HEK293 (cell line): ENCODE results near the gene TMEM121B.

ENCODE experiments used
- CTCF ChIA-PET: fragments of 350-600 bp; formaldehyde crosslinking; extraction: SDS; loops from one replicate; lab custom pipeline; 2021; ENCODE audit warnings: antibody characterized with exemption; lab: Yijun Ruan, JAX
- POLR2A ChIA-PET: fragments of 300-600 bp; formaldehyde crosslinking; extraction: SDS; loops from one replicate; lab custom pipeline; 2020; ENCODE audit warnings: antibody characterized with exemption, inconsistent platforms; lab: Yijun Ruan, JAX
- H3K27ac ChIP-seq: fragments of 200-500 bp; sonication (Bioruptor generic); 2 replicates; pipeline ENCODE4 v1.5.1; 2014; ENCODE audit warnings: low read depth, low read length, control low read depth, inconsistent platforms; ENCODE audit errors: extremely low read depth
- H3K36me3 ChIP-seq, 2 experiments: fragments of 200-500 bp in 1 of 2; sonication (Bioruptor generic) in 1 of 2; 1 replicate in 1 of 2; 2 replicates in 1 of 2; pipeline ENCODE4 v1.5.1; 2014 to 2017; ENCODE audit warnings: inconsistent platforms in 2 of 2, low read length in 2 of 2; ENCODE audit not compliant: control insufficient read depth in 2 of 2, insufficient read depth in 1 of 2
- H3K4me1 ChIP-seq: fragments of 200-500 bp; sonication (Bioruptor generic); 2 replicates; pipeline ENCODE4 v1.5.1; 2014; ENCODE audit warnings: mild to moderate bottlenecking, low read length, inconsistent platforms; ENCODE audit not compliant: control insufficient read depth, insufficient read depth
- H3K4me3 ChIP-seq: 2 replicates; pipeline ENCODE4 v1.5.1; 2011; ENCODE audit warnings: low read depth, mild to moderate bottlenecking, control low read depth, low read length, moderate library complexity
- H3K9me3 ChIP-seq: fragments of 200-500 bp; sonication (Bioruptor generic); 2 replicates; pipeline ENCODE4 v1.5.1; 2014; ENCODE audit warnings: low read depth, low read length, inconsistent platforms; ENCODE audit not compliant: control insufficient read depth, insufficient read depth
- ATF2 ChIP-seq: fragments of 450-650 bp; formaldehyde crosslinking; IDR thresholded peaks from 2 replicates; pipeline ENCODE4 v1.5.1; 2016; ENCODE audit warnings: missing biosample characterization, missing genetic modification characterization, low read depth
- BCL11A ChIP-seq: fragments of 450-650 bp; formaldehyde crosslinking; IDR thresholded peaks from 2 replicates; pipeline ENCODE4 v1.5.1; 2016; ENCODE audit warnings: low read depth, missing biosample characterization, missing genetic modification characterization
- GLIS1 ChIP-seq: fragments of 450-650 bp; formaldehyde crosslinking; IDR thresholded peaks from 2 replicates; pipeline ENCODE4 v1.5.1; 2016; ENCODE audit warnings: missing biosample characterization, missing genetic modification characterization
- KLF7 ChIP-seq: fragments of 450-650 bp; formaldehyde crosslinking; IDR thresholded peaks from 2 replicates; pipeline ENCODE4 v1.5.1; 2016; ENCODE audit warnings: missing biosample characterization, missing genetic modification characterization, borderline replicate concordance
- PRDM6 ChIP-seq: fragments of 450-650 bp; formaldehyde crosslinking; IDR thresholded peaks from 2 replicates; pipeline ENCODE4 v1.5.1; 2017; ENCODE audit warnings: missing biosample characterization, missing genetic modification characterization
- TSHZ1 ChIP-seq: fragments of 450-650 bp; formaldehyde crosslinking; IDR thresholded peaks from 2 replicates; pipeline ENCODE4 v1.5.1; 2016; ENCODE audit warnings: missing biosample characterization, missing genetic modification characterization, borderline replicate concordance
- ZBTB17 ChIP-seq: fragments of 450-650 bp; formaldehyde crosslinking; IDR thresholded peaks from 2 replicates; pipeline ENCODE4 v1.5.1; 2016; ENCODE audit warnings: missing biosample characterization, missing genetic modification characterization
- ZBTB48 ChIP-seq: fragments of 450-650 bp; formaldehyde crosslinking; IDR thresholded peaks from 2 replicates; pipeline ENCODE4 v1.5.1; 2016; ENCODE audit warnings: missing biosample characterization, missing genetic modification characterization
- ZFHX2 ChIP-seq: fragments of 450-650 bp; formaldehyde crosslinking; conservative IDR thresholded peaks from 2 replicates; pipeline ENCODE4 v1.5.1; 2016; ENCODE audit warnings: missing biosample characterization, missing genetic modification characterization
- ZFP69B ChIP-seq: fragments of 450-650 bp; formaldehyde crosslinking; IDR thresholded peaks from 2 replicates; pipeline ENCODE4 v1.5.1; 2016; ENCODE audit warnings: missing biosample characterization, missing genetic modification characterization
- ZNF202 ChIP-seq: fragments of 450-650 bp; formaldehyde crosslinking; IDR thresholded peaks from 2 replicates; pipeline ENCODE4 v1.5.1; 2016; ENCODE audit warnings: missing biosample characterization, missing genetic modification characterization, borderline replicate concordance
- ZNF221 ChIP-seq: fragments of 450-650 bp; formaldehyde crosslinking; IDR thresholded peaks from 2 replicates; pipeline ENCODE4 v1.5.1; 2017; ENCODE audit warnings: missing biosample characterization, missing genetic modification characterization, borderline replicate concordance
- ZNF223 ChIP-seq: fragments of 450-650 bp; formaldehyde crosslinking; IDR thresholded peaks from 2 replicates; pipeline ENCODE4 v1.5.1; 2016; ENCODE audit warnings: missing biosample characterization, missing genetic modification characterization
- ZNF501 ChIP-seq: fragments of 450-650 bp; formaldehyde crosslinking; IDR thresholded peaks from 2 replicates; pipeline ENCODE4 v1.5.1; 2016; ENCODE audit warnings: missing biosample characterization, missing genetic modification characterization
- ZNF585B ChIP-seq: fragments of 450-650 bp; formaldehyde crosslinking; IDR thresholded peaks from 2 replicates; pipeline ENCODE4 v1.5.1; 2016; ENCODE audit warnings: missing biosample characterization, missing genetic modification characterization
- ZNF600 ChIP-seq: fragments of 450-650 bp; formaldehyde crosslinking; IDR thresholded peaks from 2 replicates; pipeline ENCODE4 v1.5.1; 2016; ENCODE audit warnings: missing biosample characterization, missing genetic modification characterization
- ZNF624 ChIP-seq: fragments of 450-650 bp; formaldehyde crosslinking; IDR thresholded peaks from 2 replicates; pipeline ENCODE4 v1.5.1; 2017; ENCODE audit warnings: missing biosample characterization, missing genetic modification characterization
- ZNF626 ChIP-seq: fragments of 450-650 bp; sonication (Bioruptor Pico); formaldehyde crosslinking; IDR thresholded peaks from 2 replicates; pipeline ENCODE4 v1.5.1; 2018; ENCODE audit warnings: missing biosample characterization, missing genetic modification characterization, inconsistent platforms
- ZNF658 ChIP-seq: fragments of 450-650 bp; formaldehyde crosslinking; IDR thresholded peaks from 2 replicates; pipeline ENCODE4; 2016; ENCODE audit warnings: missing biosample characterization, missing genetic modification characterization
- ZNF670 ChIP-seq: fragments of 450-650 bp; formaldehyde crosslinking; IDR thresholded peaks from 2 replicates; pipeline ENCODE4 v1.5.1; 2016; ENCODE audit warnings: missing biosample characterization, missing genetic modification characterization, low read depth
- ZNF707 ChIP-seq: fragments of 450-650 bp; formaldehyde crosslinking; IDR thresholded peaks from 2 replicates; pipeline ENCODE4 v1.5.1; 2016; ENCODE audit warnings: missing biosample characterization, missing genetic modification characterization
- ZNF768 ChIP-seq: fragments of 450-650 bp; formaldehyde crosslinking; IDR thresholded peaks from 2 replicates; pipeline ENCODE4 v1.5.1; 2018; ENCODE audit warnings: missing biosample characterization, mild to moderate bottlenecking, missing genetic modification characterization
- ZNF776 ChIP-seq: fragments of 450-650 bp; formaldehyde crosslinking; IDR thresholded peaks from 2 replicates; pipeline ENCODE4 v1.5.0; 2017; ENCODE audit warnings: missing biosample characterization, missing genetic modification characterization, borderline replicate concordance
- TF ChIP-seq, protein P1 (sequence below): fragments of 450-650 bp; formaldehyde crosslinking; IDR thresholded peaks from 2 replicates; pipeline ENCODE4 v1.5.0; 2017; ENCODE audit warnings: missing biosample characterization, missing genetic modification characterization, borderline replicate concordance
- TF ChIP-seq, protein P2 (sequence below): fragments of 450-650 bp; formaldehyde crosslinking; IDR thresholded peaks from 2 replicates; pipeline ENCODE4 v1.5.1; 2016; ENCODE audit warnings: missing biosample characterization, missing genetic modification characterization
- TF ChIP-seq, protein P3 (sequence below): fragments of 450-650 bp; formaldehyde crosslinking; IDR thresholded peaks from 2 replicates; pipeline ENCODE4 v1.5.1; 2016; ENCODE audit warnings: missing biosample characterization, missing genetic modification characterization

The TMEM121B gene

GRCh38 chr22:17097062-17097461 lies 24.1 kb downstream of the TMEM121B start (continued):
- no peak for TF ChIP-seq ZNF624 (tag by site-specific recombination)
- TF ChIP-seq, protein P1, sequence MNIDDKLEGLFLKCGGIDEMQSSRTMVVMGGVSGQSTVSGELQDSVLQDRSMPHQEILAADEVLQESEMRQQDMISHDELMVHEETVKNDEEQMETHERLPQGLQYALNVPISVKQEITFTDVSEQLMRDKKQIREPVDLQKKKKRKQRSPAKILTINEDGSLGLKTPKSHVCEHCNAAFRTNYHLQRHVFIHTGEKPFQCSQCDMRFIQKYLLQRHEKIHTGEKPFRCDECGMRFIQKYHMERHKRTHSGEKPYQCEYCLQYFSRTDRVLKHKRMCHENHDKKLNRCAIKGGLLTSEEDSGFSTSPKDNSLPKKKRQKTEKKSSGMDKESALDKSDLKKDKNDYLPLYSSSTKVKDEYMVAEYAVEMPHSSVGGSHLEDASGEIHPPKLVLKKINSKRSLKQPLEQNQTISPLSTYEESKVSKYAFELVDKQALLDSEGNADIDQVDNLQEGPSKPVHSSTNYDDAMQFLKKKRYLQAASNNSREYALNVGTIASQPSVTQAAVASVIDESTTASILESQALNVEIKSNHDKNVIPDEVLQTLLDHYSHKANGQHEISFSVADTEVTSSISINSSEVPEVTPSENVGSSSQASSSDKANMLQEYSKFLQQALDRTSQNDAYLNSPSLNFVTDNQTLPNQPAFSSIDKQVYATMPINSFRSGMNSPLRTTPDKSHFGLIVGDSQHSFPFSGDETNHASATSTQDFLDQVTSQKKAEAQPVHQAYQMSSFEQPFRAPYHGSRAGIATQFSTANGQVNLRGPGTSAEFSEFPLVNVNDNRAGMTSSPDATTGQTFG (tag by site-specific recombination), result no peak
- no peak for TF ChIP-seq GLIS1
- no peak for TF ChIP-seq ZNF223 (tag by site-specific recombination)
- TF ChIP-seq ZNF670 (tag by site-specific recombination), result no peak
- no peak for TF ChIP-seq ZNF626
- no peak for TF ChIP-seq ATF2
- no peak for TF ChIP-seq ZNF202 (tag by site-specific recombination)
- TF ChIP-seq ZNF776, result no peak
- no peak for TF ChIP-seq ZNF768 (tag by site-specific recombination)
- TF ChIP-seq, protein P2, sequence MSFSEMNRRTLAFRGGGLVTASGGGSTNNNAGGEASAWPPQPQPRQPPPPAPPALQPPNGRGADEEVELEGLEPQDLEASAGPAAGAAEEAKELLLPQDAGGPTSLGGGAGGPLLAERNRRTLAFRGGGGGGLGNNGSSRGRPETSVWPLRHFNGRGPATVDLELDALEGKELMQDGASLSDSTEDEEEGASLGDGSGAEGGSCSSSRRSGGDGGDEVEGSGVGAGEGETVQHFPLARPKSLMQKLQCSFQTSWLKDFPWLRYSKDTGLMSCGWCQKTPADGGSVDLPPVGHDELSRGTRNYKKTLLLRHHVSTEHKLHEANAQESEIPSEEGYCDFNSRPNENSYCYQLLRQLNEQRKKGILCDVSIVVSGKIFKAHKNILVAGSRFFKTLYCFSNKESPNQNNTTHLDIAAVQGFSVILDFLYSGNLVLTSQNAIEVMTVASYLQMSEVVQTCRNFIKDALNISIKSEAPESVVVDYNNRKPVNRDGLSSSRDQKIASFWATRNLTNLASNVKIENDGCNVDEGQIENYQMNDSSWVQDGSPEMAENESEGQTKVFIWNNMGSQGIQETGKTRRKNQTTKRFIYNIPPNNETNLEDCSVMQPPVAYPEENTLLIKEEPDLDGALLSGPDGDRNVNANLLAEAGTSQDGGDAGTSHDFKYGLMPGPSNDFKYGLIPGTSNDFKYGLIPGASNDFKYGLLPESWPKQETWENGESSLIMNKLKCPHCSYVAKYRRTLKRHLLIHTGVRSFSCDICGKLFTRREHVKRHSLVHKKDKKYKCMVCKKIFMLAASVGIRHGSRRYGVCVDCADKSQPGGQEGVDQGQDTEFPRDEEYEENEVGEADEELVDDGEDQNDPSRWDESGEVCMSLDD (tag by site-specific recombination), result no peak
- TF ChIP-seq PRDM6, result no peak
- TF ChIP-seq ZBTB17 (tag by site-specific recombination), result no peak

DNA sequence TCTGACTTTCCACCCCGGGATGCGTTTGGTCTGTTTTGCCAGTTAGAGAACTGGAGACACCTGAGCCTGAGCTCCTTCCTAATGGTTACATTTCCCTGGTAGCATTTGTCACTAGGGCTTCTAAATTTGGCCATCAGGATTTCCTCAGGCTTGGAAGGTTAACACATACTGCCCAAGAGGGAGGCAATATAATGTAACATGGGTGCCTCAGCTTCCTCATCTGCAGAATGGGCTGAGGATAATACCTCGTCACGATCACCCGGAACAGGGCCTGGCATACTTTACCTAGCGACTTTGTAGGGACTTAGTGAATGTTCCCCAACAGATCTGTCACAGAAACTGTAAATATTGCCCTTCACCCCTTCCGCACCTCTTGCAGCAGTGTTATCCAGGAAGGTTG lies 25.1 kb downstream of the TMEM121B start:
- Histone ChIP-seq H3K4me3 (no peak overlapping the region), H3K36me3 (peaks cover 0 to 36% of the 10 kb centered on the region in 2 experiments; a peak in 1 of 3 replicates), H3K4me1 (no peaks in the 10 kb centered on the region), H3K27ac (no peak overlapping the region), H3K9me3 (no peaks in the 10 kb centered on the region)
- ChIA-PET POLR2A (interaction anchor here (0.7 kb wide), 1 partner anchor 11 kb away, joined by 3 read pairs; no protein-coding TSS in a partner anchor), CTCF (interaction anchor here (0.6 to 2.8 kb wide), 10 partner anchors 9 to 506 kb away, joined by 3 to 13 read pairs (median 6); no protein-coding TSS in a partner anchor)
- TF ChIP-seq ZFHX2 (tag by site-specific recombination) (no peak), ZBTB48 (tag by site-specific recombination) (no peak), ZNF501 (no peak), TSHZ1 (no peak), ZNF221 (no peak), ZNF600 (tag by site-specific recombination) (no peak), ZNF707 (no peak), BCL11A (tag by site-specific recombination) (no peak), ZNF658 (tag by site-specific recombination) (no peak), ZFP69B (no peak), ZNF585B (no peak), KLF7 (tag by site-specific recombination) (no peak)
- TF ChIP-seq, protein P3, sequence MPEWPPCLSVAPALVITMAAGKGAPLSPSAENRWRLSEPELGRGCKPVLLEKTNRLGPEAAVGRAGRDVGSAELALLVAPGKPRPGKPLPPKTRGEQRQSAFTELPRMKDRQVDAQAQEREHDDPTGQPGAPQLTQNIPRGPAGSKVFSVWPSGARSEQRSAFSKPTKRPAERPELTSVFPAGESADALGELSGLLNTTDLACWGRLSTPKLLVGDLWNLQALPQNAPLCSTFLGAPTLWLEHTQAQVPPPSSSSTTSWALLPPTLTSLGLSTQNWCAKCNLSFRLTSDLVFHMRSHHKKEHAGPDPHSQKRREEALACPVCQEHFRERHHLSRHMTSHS (tag by site-specific recombination), result no peak
